Central memory CD4-positive, alpha-beta T cell (primary cell): ENCODE results near the gene PALS1.
"Not testable (repeated sequence)": the region's sequence is repeated elsewhere in the genome, so short reads cannot be mapped to it uniquely, and the experiment has no call there.

Experiments used
- DNase-seq: peaks from one replicate; pipeline ENCODE4 v3.0.0; 2022

The PALS1 gene

GRCh38 chr14:67260965-67261364 is 19.7 kb downstream of the PALS1 start:
- DNase-seq: no peak

- no peak for DNase-seq
These were observed 22.4 kb downstream of the PALS1 start for GRCh38 chr14:67263499-67264149.

- DNase-seq: no peak
These were observed 23.9 kb downstream of the PALS1 start for GRCh38 chr14:67265131-67265530.

- no peak for DNase-seq
These were observed 26.5 kb downstream of the PALS1 start for GRCh38 chr14:67267576-67268328.

- no peak for DNase-seq
These were observed 27.4 kb downstream of the PALS1 start for GRCh38 chr14:67268426-67269150.

- DNase-seq: no peak
These were observed 28.2 kb downstream of the PALS1 start for GRCh38 chr14:67269298-67270060.

- DNase-seq: no peak
These were observed 29.0 kb downstream of the PALS1 start for GRCh38 chr14:67270145-67270753.

- no peak for DNase-seq
These were observed 29.7 kb downstream of the PALS1 start for GRCh38 chr14:67270933-67271332.

- DNase-seq: not testable (repeated sequence)
These were observed 32.0 kb downstream of the PALS1 start for GRCh38 chr14:67273281-67273680.

- no peak for DNase-seq
These were observed 34.9 kb downstream of the PALS1 start for GRCh38 chr14:67276131-67276530.

- DNase-seq: no peak
These were observed 39.3 kb downstream of the PALS1 start for GRCh38 chr14:67280506-67280905.

GRCh38 chr14:67285876-67286452 is 44.7 kb downstream of the PALS1 start:
- peak; percentile 12 for DNase-seq
